Measurements from ENCODE around the gene CUX1.

The CUX1 gene

DNA sequence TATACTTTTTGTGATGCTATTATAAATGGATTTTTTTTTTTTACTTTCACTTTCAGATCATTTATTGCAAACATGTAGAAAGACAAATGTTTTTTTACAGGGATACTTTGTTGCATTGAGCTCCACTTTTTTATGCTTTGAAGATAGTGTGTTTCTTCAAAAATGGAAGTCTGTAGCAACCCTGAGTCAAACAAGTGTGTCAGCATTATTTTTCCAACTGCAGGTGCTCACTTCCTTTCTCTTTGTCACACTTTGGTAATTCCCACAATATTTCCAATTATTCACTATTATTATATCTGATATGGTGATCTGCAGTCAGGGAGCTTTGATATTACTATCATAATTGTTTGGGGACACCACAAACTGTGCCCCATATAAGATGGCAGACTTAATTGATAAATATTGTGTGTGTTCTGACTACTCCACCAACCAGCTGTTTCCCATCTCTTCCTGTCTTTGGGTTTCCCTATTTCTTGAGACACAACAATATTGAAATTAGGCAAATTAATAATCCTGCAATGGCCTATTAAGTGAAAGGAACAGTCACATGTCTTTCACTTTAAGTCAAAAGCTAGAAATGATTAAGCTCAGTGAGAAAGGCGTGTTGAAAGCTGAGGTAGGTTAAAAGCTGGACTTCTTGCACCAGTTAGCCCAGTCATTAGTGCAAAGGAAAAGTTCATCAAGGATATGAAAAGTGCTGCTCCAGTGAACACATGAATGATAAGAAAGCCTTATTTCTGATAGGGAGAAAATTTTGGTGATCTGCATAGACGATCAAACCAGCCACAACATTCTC lies 238.0 kb downstream of the CUX1 start:
- DNase-seq = no peak

DNA sequence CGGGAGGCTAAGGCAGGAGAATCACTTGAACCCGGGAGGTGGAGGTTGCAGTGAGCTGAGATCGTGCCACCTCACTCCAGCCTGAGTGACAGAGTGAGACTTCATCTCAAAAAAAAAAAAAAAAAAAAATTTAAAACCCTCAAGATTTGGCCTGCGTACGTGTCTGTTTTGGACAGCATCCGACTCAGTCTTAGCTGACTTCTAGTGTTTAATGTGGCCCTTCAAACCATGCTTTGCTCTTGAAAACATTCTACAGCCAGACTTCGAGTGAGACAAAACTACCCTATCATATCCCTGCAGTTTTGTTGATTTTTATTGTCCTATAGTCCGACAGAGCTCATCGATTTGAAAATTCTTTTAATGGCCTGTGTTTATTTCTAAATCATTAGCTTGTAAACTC lies 242.1 kb downstream of the CUX1 start:
- no peak for DNase-seq

DNA sequence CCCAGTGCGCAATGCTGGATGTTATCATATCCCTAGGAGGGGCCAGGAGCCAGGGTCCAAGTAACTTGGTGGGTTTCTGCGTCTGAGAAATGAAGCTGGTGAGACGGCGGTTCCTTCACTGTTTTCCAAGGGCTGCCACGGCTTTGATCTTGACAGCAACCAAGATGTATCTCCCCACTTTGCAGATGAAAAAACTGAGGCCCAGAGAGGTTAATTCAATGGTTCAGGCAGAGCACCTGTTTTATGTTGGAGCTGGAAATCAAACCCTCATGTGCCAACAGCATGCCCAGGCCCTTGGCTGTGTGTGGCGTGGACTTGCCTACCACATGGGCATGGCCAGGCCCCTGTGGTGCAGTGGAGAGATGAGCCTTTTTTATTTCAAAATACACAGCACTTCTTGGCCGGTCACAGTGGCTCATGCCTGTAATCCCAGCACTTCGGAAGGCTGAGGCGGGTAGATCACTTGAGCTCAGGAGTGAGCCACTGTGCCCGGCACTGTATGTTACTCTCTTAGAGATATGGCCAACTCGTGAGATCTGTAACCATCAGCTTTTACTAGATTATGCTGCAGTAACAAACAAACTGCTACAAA lies 244.0 kb downstream of the CUX1 start:
- DNase-seq = no peak

DNA sequence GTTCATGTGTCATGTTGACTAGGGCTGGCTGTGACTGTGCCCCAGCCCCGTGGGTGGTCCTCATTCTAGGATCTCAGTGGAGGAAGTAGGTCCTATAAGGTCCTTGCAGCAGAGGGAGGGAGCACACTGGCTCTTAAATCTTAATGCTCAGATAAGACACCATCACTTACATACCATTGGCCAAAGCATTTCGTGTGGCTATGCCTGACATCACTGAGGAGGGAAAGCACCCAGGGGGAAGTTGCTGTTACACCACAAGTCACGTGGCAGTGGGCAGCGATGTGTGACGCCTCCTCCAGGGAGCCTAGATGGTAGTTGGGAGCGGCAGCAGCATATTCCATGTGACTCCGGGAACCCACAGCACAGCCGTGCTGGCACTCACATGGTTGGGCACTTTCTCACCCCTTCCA lies 244.6 kb downstream of the CUX1 start:
- DNase-seq = no peak

DNA sequence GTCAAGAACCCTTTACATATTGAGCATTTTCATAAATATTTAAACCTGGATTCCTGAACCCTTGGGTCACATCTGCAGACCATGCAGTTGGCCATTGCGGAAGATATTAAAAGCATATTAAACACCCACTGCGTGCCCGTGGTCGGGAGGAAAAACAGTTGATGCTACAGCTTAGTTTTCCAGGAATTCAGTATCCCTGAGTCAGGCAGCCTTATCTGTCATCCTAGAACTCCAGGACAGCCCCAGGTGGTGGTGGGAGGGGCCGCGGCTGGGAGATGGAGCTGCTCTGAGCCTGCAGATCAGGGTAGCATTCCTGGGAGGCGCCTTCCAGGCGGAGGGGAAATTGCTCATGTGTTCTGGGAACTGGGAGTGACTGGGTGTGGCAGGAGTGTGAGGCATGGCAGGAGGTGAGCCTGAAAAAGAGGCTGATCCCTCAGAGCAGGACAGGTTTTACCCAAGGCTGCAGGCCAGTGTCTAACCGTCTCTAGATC lies 246.3 kb downstream of the CUX1 start:
- no peak for DNase-seq

DNA sequence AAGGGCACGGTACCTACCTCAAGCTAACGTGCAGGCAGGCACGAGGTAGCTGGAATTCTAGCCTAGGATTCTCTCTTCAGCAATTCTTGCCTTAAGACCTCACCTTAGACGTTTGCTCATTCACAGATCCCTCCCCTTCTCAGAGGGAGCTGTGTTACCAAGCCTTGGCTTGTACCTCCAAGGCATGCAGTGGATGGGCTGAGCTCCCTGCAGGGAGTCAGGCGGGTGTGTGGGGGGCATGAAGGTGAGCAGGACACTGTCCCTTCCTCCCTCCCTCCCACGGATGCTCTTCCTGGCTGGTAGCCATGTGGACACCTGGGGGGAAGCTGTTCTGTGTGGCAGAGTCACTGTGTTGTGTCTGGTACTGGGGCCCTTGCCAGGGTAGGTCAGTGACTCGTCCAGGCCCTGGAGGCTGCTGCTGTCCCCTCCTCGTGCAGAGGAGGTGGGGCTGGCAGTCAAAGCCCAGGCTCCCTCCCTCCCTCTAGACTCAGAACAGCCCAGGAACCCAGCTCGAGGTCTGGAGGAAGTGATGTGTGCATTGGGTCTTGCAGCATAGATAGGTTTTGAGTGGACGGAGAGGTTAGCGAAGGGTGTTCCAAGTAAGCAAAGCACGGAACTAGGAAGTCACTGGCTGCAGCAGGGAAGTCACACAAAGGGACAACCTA lies 247.1 kb downstream of the CUX1 start:
- DNase-seq = no peak

DNA sequence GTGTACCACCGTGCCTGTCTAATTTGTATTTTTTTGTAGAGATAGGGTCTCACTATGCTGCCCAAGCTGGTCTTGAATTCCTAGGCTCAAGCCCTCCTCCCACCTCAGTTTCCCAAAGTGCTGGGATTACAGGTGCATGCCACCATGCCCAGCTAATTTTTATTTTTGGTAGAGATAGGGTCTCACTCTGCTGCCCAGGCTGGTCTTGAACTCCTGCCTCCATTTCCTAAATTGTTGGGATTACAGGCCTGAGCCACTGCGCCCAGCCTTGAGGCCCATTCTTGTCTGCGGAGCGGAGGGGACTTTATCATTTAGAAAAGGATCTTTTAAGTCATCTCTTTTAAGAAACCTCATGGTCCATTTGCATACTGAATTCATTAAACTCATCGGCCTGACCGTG lies 247.8 kb downstream of the CUX1 start:
- DNase-seq = no peak

DNA sequence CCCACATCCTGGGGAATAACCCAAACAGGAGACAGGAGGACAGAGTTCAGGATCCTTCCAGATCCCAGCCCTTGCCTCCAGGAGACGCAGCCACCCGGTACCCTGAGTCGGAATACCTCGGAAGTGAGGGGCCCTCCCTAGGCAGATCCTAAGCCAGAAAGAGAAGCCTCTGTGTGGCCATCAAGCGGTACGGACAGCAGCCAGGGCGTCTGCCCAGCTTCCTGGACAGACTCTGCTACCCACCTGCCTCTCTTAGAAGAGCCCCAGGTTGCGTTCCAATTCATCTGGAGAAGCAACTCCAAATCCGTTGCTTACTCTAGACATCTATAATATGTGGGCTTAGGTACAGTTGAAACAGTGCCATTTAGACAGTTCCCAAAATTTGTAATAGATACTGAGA lies 249.1 kb downstream of the CUX1 start:
- no peak for DNase-seq

DNA sequence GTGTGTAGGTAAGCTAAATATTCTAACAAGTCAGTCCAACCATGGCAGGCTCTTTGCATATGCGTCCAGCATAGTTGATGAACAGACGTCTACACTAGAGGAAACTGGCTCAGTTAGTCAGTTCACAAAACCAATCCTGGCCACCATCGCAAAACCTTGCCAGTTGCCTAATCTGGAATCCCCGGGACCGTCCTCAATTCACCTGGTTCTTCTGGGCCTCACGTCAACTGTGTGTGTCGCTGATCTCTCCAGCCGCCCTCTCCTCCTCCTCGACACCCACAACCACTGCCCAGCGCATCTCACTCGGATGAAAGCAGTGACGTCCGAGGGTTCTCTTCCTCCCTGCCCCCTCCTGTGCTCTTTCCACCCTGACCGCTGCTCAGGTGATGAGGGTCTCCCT lies 251.4 kb downstream of the CUX1 start:
- no peak for DNase-seq

DNA sequence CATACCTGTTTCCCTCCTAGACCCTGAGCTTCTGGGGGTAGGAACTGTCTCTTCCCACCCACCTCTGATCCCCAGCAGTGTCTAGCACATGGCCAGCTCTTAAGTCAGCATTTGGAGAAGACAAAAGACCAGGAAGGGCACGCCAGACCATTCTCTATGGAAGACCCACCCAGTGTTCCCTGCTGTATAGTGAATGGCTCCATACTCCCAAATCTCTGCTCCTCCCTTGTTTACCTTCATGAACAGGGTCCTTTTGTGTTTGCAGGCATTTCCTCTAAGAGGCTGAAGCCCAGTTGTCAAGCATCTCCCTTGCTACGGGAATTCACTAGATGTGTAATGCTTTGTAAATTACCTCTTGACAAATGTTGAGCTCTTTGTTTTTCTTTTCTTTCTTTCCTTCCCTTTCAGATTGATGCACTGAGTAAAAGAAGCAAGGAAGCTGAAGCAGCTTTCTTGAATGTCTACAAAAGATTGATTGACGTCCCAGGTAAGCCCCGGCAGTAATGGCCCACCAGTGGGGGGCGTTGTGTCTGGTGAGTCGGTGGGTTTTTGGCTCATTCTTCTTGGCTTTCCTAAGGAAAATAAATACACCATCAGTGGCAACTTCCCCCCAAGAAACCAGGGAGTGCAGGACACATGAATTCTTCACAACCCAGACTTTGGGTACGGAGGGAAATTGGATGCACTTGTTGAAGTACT lies 252.7 kb downstream of the CUX1 start:
- DNase-seq = no peak

DNA sequence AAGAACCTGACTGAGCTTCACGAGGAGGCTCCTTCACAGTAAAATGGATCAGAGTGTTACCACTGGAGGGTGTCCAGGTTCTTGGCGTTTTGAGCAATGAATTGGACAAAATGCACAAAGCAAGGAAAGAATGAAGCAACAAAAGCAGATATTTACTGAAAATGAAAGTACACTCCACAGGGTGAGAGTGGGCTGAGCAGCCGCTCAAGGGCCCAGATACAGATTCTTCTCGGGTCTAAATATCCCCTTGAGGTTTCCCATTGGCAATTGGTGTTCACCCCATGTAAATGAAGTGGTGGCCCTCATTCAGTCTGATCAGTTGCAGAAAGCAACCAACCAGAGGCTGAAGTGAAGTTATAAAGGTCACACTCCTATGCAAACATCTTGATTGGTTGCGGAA lies 254.6 kb downstream of the CUX1 start:
- no peak for DNase-seq

DNA sequence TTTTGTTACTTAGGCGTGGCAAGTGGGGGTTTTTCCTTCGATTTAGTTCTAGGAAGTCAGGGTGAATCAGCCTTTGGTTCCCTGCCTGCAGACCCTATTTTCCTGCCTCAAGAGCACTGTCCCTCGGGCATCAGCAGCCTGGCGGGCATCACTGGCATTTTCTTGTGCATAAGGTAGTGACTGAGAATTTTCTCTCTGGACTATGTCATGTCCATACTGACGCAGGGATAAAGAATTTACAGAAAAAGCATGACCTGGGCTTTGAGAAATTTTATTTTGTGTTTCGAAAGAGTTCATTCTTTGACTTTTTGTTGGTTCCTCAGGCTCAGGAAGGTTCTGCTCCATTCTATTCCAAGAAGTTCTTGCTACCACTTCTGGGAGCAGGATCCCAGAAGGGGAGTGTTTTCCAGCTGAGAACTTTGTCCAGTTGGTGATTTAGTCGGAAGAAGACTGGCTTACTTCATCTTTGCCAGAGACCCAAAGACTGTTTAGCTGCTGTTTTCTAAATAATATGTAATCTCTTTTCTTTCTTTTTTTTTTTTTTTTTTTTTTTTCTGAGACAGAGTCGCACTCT lies 255.3 kb downstream of the CUX1 start:
- DNase-seq = no peak

DNA sequence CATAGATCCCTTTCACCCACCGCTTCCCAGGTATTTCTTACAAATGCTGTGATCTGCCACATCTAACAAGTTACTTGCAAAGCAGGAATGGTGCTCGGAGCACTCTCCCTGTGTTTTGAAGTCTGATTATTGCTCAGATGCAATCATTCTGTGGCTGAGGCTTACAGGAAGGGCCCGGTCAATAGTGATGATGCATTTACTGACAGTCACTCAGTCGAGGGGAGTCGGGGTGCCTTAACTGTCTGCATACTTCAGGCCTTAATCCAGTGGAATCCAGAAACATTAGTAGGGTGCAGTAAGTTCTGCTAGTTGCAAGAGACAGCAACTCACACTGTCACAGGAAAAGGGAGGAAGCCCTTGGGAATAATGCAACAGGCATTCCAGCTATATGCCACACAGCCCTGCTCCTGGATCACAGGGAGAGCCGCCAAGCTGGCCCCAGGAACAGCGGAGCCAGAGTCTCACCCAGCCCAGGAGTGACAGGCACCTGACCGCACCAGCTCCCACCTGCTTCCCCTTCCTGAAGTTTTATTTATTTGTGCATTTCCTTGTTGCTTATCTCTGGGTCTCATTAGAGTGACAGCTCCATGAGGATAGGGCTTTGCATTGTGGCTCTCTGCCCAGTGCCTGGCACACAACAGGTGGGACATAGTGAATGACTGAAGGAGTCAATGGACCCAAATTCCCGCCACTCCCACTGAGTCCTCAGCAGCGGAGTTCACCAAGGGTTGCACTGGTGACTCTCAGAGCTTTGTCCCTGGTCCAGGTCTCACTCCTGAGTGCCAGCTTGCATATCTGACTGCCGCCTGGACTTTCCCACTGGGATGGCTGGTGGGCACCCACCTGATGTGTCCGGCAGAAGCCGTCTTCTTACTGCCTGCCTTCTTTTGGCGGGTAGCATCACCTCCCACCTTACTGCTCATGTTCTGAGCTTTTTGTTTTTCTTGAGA lies 256.8 kb downstream of the CUX1 start:
- DNase-seq = no peak

DNA sequence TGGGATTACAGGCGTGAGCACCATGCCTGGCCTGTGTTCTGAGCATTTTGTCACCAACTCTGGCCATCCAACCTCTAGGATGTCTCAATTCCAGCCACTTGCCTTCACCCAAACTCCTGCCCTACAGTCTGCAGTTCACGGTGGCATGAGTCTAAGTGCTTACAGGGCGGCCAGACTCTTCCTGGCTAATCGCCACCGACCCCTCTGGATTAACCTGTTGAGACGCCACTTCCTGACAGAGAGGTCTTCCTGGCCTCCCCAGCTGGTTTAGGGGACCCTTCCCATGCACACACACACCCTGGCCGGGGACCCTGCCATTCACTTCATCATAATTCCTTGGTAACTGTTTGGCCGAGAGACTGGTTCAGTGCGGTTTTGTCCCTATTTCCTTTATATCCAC lies 257.7 kb downstream of the CUX1 start:
- no peak for DNase-seq

DNA sequence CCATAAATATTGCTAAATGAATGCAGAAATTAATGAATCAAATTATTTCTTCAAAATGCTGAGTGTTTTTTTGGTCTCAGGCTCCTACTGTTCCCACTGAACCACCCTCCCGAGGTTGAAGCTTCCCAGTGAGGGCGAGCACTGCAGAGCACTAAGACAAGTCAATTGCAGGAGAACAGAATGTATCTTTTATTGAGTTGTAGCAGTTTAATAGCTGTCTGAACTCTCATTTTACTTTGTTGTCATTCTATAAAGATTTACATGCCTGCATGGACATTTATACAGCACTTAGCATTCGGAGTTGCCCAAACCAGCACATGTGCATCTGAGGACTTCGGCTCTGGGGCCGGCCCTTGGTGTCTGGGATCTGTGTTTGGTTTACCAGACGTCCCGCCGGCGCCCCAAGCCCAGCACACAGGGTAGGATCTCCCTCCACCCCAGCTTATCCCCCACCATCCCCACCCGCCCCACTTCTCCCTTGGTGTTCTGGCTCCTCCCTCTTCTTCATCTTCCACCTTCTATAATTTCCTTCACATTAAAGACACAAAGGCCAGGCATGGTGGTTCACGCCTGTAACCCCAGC lies 258.2 kb downstream of the CUX1 start:
- no peak for DNase-seq

DNA sequence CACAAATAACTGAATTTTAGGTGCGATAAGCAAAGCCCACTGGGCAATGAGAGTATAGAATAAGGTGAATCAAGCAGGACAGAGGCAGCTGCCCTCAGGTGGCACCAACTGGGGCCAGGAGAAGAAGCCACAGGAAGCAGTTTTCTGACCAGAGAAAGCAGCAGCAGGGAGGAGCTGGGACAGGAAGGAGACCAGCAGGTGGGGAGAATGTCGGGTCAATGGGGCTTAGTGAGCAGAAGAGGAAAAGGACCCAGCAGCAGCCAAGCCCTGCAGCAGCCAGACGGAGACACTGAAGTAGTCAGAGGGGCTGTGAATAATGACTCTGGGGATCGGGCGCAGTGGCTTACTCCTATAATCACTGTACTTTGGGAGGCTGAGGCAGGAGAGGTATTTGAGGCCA lies 259.7 kb downstream of the CUX1 start:
- no peak for DNase-seq

DNA sequence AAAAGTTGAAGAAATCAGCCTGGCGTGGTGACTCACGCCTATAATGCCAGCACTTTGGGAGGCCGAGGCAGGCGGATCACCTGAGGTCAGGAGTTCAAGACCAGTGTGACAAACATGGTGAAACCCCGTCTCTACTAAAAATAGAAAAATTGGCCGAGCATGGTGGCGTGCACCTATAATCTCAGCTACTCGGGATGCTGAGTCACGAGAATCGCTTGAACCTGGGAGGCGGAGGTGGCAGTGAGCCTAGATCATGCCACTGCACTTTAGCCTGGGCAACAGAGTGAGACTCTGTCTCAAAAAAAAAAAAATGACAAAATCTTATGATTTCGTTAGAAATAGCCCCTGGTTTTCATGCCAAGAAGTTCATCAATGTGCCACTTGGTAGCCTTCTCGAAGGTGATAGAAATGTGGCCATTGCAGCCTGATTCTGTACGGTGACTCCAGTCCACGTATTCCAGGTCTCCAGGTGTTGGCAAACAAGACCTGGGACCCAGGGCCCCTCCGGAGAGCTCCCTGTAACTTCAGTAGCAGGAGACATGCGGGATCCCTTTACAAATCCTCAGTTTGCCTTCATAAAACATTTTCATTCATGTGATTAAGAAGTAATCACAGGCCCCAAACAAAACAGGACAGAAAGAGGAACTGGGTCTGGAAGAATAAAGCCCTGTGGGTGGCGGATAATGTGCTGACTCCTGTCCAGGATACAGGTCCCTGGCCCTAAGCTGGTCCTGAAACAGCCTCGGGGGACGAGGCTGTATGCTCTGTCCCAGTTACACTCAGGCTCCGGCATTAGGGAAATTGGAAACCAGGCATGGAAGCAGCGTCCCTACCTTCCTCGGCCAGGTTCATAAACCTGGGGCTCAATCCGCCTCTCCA lies 262.0 kb downstream of the CUX1 start:
- DNase-seq = no peak

DNA sequence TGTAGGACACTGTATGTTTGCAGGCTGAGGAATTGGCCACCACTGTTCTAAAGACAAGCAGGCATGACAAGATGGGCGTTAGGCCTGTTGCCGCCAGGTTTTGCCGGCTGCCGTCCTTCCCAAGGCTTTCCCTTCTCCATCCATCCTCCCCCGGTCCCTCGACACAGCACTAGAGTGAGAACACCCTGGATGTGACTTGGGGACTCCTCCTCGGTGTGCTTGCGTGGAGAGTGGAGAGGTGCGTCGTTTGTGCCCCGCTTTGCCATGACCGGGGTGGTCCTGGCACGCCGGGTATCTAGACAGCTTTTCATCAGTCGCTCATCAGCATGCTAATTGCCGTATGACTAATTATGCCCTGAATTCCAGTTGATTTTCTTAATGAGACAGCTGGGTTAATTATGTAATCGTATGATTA lies 262.6 kb downstream of the CUX1 start:
- DNase-seq = no peak

DNA sequence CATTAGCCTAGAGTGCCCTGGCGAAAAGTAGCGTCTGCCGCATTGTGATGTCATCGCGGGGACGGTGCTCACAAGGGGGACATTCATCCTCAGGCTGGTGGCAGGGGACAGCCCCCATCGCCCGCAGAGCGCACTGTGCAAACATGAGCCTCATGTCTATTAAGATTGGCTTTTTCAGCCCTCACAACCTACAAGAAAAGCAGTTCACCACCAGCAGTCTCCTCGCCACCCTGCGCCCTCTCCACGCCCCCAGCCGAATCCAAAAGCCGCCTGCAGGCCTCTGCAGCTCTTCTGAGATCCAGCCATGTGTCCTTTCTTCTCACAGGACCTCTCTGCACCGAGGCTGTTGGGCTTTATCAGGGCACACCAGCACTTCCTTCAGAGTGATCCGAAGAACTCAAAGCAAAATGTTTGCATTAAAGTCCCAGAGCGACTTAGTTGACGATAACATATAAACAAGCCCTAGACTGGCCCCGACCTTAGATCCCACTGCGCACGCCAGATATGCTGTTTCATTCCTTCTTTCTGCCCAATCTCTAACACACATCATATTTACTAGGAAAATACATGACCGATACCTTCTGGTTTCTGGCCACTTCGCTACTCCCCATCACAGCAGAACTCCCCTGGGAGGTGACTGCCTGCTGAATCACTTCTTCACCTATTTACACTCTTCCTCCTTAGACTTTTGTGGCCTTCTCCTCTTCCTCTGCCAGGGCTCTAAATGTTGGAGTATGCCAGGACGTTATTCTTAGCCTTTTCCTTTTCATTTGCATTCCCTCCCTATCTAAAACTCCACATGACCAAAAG lies 263.2 kb downstream of the CUX1 start:
- no peak for DNase-seq

DNA sequence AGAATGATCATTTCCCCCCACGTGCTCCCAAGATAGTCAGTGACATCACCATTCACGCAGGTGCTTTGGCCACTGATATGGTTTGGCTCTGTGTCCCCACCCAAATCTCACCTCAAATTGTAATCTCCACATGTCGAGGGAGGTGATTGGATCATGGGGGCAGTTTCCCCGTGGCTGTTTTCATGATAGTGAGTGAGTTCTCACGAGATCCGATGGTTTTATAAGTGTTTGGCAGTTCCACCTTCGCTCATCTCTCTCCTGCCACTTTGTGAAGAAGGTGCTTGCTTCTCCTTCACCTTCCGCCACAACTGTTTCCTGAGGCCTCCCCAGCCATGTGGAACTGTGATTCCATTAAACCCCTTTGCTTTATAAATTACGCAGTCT lies 263.8 kb downstream of the CUX1 start:
- no peak for DNase-seq

Data from T-helper 9 cell (primary cell).